ENCODE data around the gene BHLHE41.

The BHLHE41 gene

GRCh38 chr12:26092346-26093105, 32.3 kb downstream of the BHLHE41 start:
- Histone ChIP-seq H3K4me3 (no peak overlapping the region), H3K27ac (no peak overlapping the region)

DNA sequence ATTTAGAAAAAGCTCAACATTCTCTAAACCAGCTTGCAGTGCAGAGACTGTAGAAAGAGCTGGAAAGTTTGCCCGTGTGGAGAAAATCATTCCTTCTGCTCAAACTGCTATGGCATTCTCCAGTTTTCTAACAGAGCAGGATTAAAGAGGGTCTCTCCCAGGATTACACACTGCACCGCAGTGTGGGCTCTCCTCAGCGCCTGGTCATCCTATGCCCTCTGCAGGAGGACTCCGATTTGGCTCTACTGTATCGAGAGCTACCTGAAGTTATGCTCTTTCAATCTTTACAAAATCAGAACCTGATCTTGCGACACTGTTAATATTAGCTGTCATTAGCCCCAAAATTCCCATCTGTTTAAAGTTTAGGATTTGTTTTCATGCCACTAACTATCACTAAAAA, 33.0 kb downstream of the BHLHE41 start:
- Histone ChIP-seq H3K27ac (no peak overlapping the region), H3K4me3 (no peak overlapping the region)

DNA sequence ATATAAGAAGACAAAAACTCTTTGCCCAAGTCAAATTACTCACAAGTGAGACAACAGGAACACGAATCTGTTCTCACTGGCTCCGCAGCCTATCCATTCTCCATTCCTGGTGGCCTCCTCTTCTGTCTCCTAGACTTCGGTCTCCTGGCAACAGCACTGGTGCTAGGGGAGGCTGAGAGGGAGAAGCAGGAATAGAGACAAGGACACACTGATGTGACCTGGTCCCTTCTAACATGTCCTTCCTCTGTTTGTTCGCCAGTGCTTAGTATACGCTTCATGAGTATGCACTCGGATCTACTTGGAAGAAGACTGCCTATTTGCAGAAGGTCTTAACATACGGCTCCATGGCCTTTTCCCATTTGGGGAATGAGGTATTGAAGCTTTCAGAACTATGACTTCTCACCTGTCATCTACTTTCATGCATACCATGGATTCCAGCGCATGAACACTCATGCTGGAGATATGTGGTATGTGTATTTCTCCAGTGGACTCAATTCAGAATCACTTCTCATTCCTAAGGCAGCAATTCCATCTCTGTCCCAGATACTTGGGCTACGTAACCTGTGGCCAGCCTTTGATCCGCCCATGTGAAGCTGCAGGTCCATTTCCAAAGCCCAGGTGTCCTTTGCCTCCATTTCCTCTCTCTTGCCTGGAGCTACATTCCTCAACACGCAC, 33.9 kb downstream of the BHLHE41 start:
- Histone ChIP-seq H3K4me3 (no peak overlapping the region), H3K27ac (no peak overlapping the region)

GRCh38 chr12:26088998-26089397, 35.8 kb downstream of the BHLHE41 start:
- Histone ChIP-seq H3K27ac (no peak overlapping the region), H3K4me3 (no peak overlapping the region)

DNA sequence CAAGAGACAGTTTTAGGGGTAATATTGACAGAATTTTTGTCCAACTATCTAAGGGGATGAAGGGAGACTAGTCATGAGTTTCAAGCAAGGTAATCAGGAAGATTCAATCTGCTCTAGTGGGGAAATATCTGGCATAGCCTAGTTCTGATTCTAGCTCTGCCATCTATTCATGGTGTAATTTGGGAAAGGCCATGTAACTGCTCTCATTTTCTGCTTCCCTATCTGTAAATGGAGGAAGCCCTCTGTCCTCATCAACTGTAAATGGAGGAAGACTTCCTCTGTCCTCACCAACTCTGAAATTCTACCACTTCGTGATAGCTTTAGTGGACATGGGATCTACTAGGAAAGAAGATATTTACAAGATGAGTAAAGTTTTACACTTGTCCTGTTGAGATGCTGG, 37.9 kb downstream of the BHLHE41 start:
- no peak overlapping the region for H3K27ac ChIP-seq
- H3K4me3 ChIP-seq, result no peak overlapping the region

DNA sequence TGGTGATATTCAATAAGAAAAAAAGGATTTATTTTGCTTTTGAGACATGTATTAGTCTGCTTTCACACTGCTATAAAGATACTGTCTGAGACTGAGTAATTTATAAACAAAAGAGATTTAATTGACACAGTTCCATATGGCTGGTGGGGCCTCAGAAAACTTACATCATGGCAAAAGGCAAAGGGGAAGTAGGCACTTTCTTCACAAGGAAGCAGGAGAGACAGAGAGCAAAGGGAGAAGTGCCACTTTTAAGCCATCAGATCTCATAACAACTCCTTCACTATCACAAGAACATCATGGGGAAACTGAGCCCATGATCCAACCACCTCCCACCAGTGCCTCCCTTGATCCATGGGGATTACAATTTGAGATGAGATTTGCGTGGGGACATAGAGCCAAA, 43.9 kb downstream of the BHLHE41 start:
- Histone ChIP-seq H3K27ac (no peak overlapping the region), H3K4me3 (no peak overlapping the region)

DNA sequence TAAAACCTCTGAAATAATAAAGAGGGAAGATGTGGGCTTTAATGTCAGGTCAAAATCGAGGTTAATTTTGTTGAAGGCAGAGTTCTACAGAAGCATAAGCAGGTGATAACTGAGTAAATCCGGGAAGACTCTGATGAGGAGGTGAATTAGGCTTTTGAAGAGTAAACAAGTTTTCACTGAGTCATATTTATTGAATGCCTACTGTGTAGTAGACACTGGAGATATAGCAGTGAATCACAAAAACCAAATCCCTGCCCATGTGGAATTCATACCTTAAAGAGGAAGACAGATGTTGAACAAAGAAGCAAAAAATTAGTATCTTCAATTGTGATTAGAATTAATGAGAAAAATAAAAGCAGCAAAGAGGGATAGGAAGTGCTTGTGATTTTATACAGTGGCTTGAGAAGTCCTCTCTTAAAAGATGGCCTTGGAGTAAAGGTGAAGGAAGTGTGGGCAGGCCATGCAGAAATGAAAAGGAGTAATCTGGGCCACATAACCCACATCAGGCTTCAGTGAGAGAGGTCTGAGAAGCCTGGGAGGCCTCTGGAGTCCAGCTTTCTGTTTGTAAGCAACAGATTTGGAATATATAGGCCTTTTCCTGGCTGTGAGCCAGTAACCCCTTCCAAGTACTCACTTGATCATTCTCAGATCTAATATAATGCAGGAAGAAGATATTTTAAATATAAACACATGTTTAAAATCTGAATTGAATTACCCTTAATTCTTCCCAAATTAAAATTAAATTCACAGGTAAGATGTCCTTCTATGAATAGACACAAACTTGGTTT, 46.7 kb downstream of the BHLHE41 start:
- Histone ChIP-seq H3K4me3 (no peak overlapping the region), H3K27ac (no peak overlapping the region)
